Suprapubic skin (tissue), 3 donors: ENCODE measurements around the gene PDGFRB.

ENCODE experiments used
- CTCF ChIP-seq, 2 donors: fragments of 200-600 bp in 1 of 2; fragments of 450-650 bp in 1 of 2; sonication (generic) in 1 of 2; IDR thresholded peaks; one replicate each; pipeline ENCODE4 v1.5.1; 2016 to 2019; ENCODE audit warnings: antibody characterized with exemption in 2 of 2, mild to moderate bottlenecking in 1 of 2, moderate library complexity in 1 of 2
- EP300 ChIP-seq: sonication (generic); formaldehyde crosslinking; IDR thresholded peaks from one replicate; pipeline ENCODE4 v1.6.1; 2017; ENCODE audit warnings: antibody characterized with exemption
- POLR2A ChIP-seq, 2 donors: fragments of 450-650 bp; IDR thresholded peaks; one replicate each; pipeline ENCODE4 v1.6.1; 2017; ENCODE audit warnings: antibody characterized with exemption in 2 of 2, mild to moderate bottlenecking in 2 of 2, moderate library complexity in 2 of 2

- TF ChIP-seq POLR2A (IDR thresholded peaks at IDR 0.05) (no peak), EP300 (no peak), CTCF (IDR thresholded peaks at IDR 0.05) (no peak)
Measured at GRCh38 chr5:150077060-150077459, 78.6 kb downstream of the PDGFRB start.
